Measurements from ENCODE around the gene KLHDC8A. TPM values are rescaled to one million over a fixed set of nuclear protein-coding genes. Genes with fewer than 3 reads are reported as not detected.
"Not testable (repeated sequence)": the region's sequence is repeated elsewhere in the genome, so short reads cannot be mapped to it uniquely, and the experiment has no call there.

Gene KLHDC8A
- polyA plus RNA-seq, 3 donors, result 1.2 to 3.1 (median 2.2) TPM

DNA sequence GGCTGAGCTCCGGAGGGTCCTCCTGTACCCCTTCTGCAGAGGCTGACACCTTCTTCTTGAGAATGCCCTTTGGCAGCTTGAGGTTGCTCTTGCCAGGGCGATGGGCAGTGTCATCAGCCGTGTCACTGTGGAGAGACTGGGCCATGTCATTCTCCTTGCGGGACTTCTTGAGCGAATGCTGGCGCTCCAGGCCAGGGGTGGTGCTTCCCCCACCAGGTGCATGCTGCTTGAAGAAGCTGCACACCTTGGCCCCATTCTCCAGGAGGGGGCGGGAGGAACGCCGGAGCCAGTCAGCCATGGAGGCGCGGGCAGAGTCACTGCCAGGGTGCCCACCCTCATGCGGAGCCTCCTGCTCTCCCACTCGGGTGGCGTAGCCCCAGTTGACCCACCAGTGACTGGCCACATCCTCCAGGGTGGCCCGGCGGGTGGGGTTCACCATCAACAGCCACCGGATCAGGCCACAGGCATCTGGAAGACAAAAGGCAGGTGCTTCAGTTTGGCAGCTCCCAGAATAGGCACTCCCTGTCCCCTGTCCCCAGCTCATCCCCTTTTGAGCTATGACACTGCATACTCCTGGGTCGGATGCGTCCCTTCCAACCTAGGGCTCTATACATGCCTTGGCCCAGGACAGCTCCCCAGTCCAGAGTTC lies 52.6 kb downstream of the KLHDC8A start:
- no peak for DNase-seq (ENCODE audit: extremely low read depth in 1 of 11, low read depth in 9 of 11, low spot score in 4 of 11)

DNA sequence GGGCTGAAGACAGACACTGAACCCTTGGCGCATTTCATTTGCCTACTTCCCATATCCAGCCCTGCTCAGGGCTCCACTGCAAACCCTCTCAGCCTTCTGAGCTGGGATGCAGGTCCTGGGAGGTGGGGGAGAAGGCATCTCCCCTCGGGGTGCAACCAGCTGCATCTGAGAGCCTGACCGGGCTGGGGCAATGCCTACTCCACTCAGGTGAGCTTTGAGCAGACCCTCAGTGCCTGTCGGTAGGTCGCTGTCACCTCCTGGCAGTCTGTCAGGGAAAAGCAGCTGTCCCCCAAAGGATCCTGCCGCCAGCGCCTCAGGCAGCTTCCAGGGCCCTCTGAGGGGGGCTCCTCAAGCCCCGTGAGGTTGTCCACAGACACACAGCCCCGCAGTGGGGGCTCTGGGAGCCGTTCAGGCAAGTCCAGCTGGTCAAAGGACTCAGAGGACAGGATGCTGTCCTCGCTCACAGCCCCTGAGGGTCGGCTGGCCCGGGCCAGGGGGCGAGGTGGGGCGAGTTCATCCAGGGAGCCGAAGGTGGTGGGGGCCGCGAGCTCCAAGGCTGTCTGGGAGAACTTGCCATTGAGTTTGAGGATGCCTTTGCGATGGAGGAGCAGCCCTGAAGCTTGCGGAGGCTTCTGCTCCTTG lies 53.4 kb downstream of the KLHDC8A start:
- DNase-seq (ENCODE audit: extremely low read depth in 1 of 11, low read depth in 9 of 11, low spot score in 4 of 11), result no peak

DNA sequence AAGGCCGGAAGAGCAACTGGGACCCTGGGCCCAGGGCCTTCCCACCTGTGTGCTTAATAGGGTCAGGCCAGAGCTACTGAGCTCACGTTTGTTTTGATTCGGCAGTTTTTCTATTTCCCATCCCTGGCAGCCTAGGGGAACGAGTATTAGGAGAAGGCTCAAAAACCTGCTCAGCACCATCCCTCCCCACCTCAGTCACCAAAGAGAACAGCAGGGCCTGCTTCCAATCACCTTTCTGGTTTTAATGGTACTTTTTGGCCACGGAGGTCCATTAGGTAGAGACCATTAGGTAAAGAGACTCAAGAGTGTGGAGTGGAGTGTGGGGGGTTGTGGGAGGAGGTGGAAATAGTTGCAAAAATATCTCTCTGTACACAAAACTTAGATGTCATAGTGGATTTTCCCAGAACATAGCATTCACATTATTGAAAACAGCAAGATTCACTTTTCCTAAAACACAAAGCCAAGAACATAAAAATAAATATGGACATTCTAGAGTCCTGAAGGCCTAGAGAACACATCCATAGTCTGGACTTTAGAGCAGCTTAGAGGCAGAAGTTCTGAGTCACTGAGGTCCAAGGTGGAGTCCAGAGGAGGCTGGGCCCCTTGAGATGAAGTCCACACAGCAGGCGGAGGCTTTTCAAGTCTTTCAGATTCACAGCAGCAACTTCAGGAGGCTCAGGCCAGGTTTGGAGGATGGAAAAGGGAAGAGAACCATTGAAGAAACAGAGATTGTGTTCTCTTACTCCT lies 54.7 kb downstream of the KLHDC8A start:
- DNase-seq (ENCODE audit: extremely low read depth in 1 of 11, low read depth in 9 of 11, low spot score in 4 of 11), result no peak

- peak; percentile 80 to 95 (median 85) for DNase-seq (ENCODE audit: extremely low read depth in 1 of 11, low read depth in 9 of 11, low spot score in 4 of 11)
These were observed 55.4 kb downstream of the KLHDC8A start for GRCh38 chr1:205301205-205301821.

DNA sequence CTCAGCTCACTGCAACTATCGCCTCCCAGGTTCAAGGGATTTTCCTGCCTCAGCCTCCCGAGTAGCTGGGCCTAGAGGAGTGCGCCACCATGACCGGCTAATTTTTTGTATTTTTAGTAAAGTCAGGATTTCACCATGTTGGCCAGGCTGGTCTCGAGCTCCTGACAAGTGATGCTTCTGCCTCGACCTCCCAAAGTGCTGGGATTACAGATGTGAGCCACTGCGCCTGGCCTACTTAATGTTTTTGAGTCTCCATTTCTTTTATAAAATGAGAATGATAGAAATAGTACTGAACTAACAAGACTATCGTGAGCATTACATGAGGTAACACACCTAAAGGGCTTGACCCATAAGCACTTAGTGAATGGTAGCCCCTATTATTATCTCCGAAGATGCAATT lies 56.6 kb downstream of the KLHDC8A start:
- DNase-seq (ENCODE audit: extremely low read depth in 1 of 11, low read depth in 9 of 11, low spot score in 4 of 11), result no peak

- DNase-seq (ENCODE audit: extremely low read depth in 1 of 11, low read depth in 9 of 11, low spot score in 4 of 11), result peak in 8 of 11 donors; percentile 61 to 93 (median 84)
These were observed 58.3 kb downstream of the KLHDC8A start for GRCh38 chr1:205298191-205298994.

- DNase-seq (ENCODE audit: extremely low read depth in 1 of 11, low read depth in 9 of 11, low spot score in 4 of 11), result not testable (repeated sequence)
These were observed 59.1 kb downstream of the KLHDC8A start for GRCh38 chr1:205297546-205298177.

DNA sequence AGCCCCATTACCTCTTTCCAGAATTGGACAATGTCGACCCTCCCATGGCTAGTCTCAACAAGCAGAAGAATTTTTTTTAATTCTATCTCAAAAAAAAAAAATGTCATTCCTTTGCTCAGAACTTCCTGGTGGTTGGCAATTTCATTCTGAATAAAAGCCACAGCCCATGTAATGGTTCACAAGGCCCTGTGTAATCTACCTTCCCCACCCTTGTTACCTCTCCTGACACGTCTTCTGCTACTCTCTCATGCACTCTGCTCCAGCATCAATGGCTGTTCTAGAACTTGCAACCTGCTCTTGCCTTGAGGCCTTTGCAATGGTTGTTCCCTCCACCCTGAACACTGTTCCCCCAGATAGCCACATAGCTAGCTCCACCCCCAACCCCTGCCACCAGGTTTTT lies 60.6 kb downstream of the KLHDC8A start:
- no peak for DNase-seq (ENCODE audit: extremely low read depth in 1 of 11, low read depth in 9 of 11, low spot score in 4 of 11)

DNA sequence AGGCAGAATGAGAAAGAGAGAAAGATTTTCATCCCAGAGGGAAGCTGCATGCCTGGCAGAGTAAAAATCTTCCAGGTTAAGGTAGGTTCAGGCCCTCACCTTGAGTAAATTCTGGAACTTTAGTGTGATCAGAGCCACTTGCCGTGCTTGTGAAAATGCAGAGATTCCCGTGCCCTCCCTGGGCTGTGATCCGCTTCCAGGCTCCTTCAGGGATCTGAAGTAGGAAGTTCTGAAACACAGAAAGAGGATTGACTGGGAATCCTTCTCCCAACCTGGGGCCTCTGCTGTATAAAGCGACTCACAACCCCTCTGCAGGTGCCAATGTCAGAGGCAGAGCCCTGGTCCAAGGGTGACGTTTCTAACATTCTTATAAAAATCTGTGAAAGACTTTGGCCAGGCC lies 61.8 kb downstream of the KLHDC8A start:
- no peak for DNase-seq (ENCODE audit: extremely low read depth in 1 of 11, low read depth in 9 of 11, low spot score in 4 of 11)

- no peak for DNase-seq (ENCODE audit: extremely low read depth in 1 of 11, low read depth in 9 of 11, low spot score in 4 of 11)
These were observed 62.4 kb downstream of the KLHDC8A start for GRCh38 chr1:205294175-205294917.

DNA sequence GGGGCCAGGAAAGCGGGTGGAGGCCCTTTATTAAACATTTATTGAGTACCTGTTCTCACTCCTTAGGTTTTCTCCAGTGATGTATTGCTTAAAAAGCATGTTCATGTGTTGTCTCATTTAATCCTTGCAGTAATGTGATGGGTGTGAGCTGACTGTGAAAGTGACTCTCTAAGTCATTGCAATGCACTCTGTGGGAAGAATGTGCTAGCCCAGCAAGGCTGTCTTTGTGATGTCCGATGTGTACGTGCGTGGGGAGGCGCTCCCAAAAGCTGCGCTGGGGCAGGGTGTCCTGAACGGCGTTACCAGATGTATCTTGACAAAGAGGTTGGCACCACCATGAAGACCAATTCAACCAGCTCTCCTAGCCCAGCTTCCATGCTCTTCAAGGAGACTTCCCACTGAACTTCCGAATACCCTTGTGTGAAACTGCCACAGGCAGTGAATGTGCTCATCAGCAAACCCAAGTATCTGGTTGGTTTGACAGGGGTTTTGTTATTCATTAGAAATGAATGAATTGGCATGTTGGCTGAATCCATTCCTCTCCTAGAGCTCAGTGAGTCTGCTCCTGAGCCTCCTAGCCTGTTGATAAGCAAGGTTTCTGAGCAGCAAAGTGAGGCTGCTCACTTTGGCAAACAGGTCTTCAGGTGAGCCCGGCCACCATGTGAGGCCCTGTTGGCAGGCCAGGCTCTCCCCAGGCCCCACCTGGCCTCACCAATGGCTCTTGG lies 63.2 kb downstream of the KLHDC8A start:
- DNase-seq (ENCODE audit: extremely low read depth in 1 of 11, low read depth in 9 of 11, low spot score in 4 of 11), result no peak

DNA sequence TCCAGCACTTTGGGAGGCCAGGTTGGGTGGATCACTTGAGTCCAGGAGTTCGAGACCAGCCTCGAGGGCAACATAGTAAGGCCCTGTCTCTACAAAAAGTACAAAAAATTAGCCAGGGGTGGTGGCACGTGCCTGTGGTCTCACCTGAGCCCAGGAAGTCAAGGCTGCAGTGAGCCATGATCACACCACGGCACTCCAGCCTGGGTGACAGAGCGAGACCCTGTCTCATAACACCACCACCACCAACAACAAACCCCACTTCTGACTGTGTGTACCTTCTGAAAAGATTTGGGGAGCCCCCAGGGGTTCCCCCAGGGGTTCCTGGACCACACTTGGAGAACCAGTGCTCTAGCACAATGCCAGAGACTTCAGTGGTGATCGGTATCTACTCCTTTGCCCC lies 65.1 kb downstream of the KLHDC8A start:
- no peak for DNase-seq (ENCODE audit: extremely low read depth in 1 of 11, low read depth in 9 of 11, low spot score in 4 of 11)

GRCh38 chr1:205287767-205288559 lies 68.8 kb downstream of the KLHDC8A start:
- no peak for DNase-seq (ENCODE audit: extremely low read depth in 1 of 11, low read depth in 9 of 11, low spot score in 4 of 11)

DNA sequence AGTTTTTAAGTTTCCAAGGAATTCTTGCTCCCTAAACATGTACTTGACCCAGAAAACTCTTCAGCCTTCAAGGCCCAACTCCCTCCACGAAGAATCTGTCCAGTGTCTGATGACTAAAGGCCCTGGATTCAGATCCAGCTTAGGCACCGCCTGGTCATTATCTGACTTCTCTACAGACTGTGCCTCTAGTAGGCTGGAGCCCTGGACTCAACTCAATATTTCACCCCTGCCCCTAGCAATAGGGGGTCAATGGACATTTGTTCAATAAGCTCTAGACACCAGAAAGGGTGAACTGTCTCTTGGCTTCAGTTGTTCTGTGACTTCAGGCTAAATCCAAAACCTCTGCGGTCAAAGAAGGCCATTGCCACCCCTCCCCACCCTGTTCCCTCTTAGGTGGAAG lies 69.6 kb downstream of the KLHDC8A start:
- no peak for DNase-seq (ENCODE audit: extremely low read depth in 1 of 11, low read depth in 9 of 11, low spot score in 4 of 11)

- no peak for DNase-seq (ENCODE audit: extremely low read depth in 1 of 11, low read depth in 9 of 11, low spot score in 4 of 11)
These were observed 70.3 kb downstream of the KLHDC8A start for GRCh38 chr1:205286335-205286950.
